HepG2 (cell line): ENCODE measurements around the gene TRDN. TPM values are rescaled to one million over a fixed set of nuclear protein-coding genes. Genes with fewer than 3 reads are reported as not detected.

Experiments
- ATAC-seq: fragments of 200-7000 bp; cut with Tn5 transposase; 3 replicates; pipeline ENCODE4 v1.9.1; 2020; ENCODE audit warnings: mild to moderate bottlenecking, moderate library complexity
- BruUV-seq: library from RNA; stranded (reverse); fragments of 400-500 nt; replicated peaks from 2 replicates; lab custom pipeline; 2021; lab: Mats Ljungman, UMichigan
- CTCF ChIA-PET: fragments of 300-600 bp; formaldehyde crosslinking; extraction: SDS; loops from one replicate; lab custom pipeline; 2021; ENCODE audit warnings: low total read pairs, inconsistent platforms, low intra/inter-chr PET ratio; lab: Yijun Ruan, JAX
- POLR2A ChIA-PET: fragments of 350-600 bp; sonication (Branson Sonifier 250); formaldehyde crosslinking; loops from one replicate; lab custom pipeline; 2020; ENCODE audit warnings: antibody characterized with exemption, inconsistent platforms; lab: Yijun Ruan, JAX
- DNase-seq: peaks from one replicate; pipeline ENCODE4 v3.0.0-alpha.2; 2015; ENCODE audit warnings: low spot score
- FAIRE-seq: peaks from 3 replicates; lab custom pipeline; 2011; peaks lifted over from hg19 to GRCh38; lab: Jason Lieb, UNC
- H2AFZ ChIP-seq: one replicate; pipeline ENCODE4 v1.6.1; 2011; ENCODE audit warnings: low read length, inconsistent platforms
- H3K27ac ChIP-seq: fragments of 300-600 bp; 3 replicates; pipeline ENCODE4 v1.8.0; 2011; ENCODE audit warnings: mixed run types, mild to moderate bottlenecking, mixed read lengths, low read length, inconsistent platforms; ENCODE audit not compliant: insufficient read depth; ENCODE audit errors: extremely low read length
- H3K27me3 ChIP-seq, 2 experiments: fragments of 200-600 bp in 1 of 2; 2 replicates in 1 of 2; 3 replicates in 1 of 2; pipeline versions ENCODE4 v1.6.0 to v1.8.0; 2011; ENCODE audit warnings: low read length in 2 of 2, mild to moderate bottlenecking in 2 of 2, moderate library complexity in 2 of 2, inconsistent platforms in 1 of 2; ENCODE audit not compliant: insufficient read depth in 2 of 2, control insufficient read depth in 1 of 2
- H3K36me3 ChIP-seq, 2 experiments: fragments of 200-600 bp in 1 of 2; replicated peaks in 1 of 2; 2 replicates in 1 of 2; 3 replicates in 1 of 2; pipeline versions ENCODE4 v1.5.1 to v1.8.0; 2011; ENCODE audit warnings: low read length in 2 of 2, inconsistent platforms in 1 of 2; ENCODE audit not compliant: insufficient read depth in 2 of 2, control insufficient read depth in 1 of 2
- H3K4me1 ChIP-seq: 2 replicates; pipeline ENCODE4 v1.5.1; 2012; ENCODE audit warnings: low read length, inconsistent platforms; ENCODE audit not compliant: insufficient read depth
- H3K4me2 ChIP-seq: 2 replicates; pipeline ENCODE4 v1.6.0; 2011; ENCODE audit warnings: low read depth, low read length, inconsistent platforms
- H3K4me3 ChIP-seq, 3 experiments: fragments of 200-600 bp in 1 of 3; sonication (generic), shearing (Covaris generic) in 1 of 3; replicated peaks in 1 of 3; 2 replicates each; pipeline ENCODE4 v1.5.1; 2011 to 2016; ENCODE audit warnings: low read length in 3 of 3, inconsistent platforms in 2 of 3, low read depth in 2 of 3, mild to moderate bottlenecking in 2 of 3, control low read depth in 1 of 3, mixed read lengths in 1 of 3; ENCODE audit not compliant: insufficient read depth in 1 of 3
- H3K79me2 ChIP-seq: one replicate; pipeline ENCODE4 v1.6.1; 2011; ENCODE audit warnings: low read length, inconsistent platforms; ENCODE audit not compliant: insufficient read depth
- H3K9ac ChIP-seq: 2 replicates; pipeline ENCODE4 v1.6.0; 2011; ENCODE audit warnings: mild to moderate bottlenecking, low read depth, low read length, inconsistent platforms; ENCODE audit not compliant: insufficient read depth
- H3K9me3 ChIP-seq: 2 replicates; pipeline ENCODE4 v1.5.1; 2012; ENCODE audit warnings: mild to moderate bottlenecking, low read length
- H4K20me1 ChIP-seq: 2 replicates; pipeline ENCODE4 v1.6.0; 2011; ENCODE audit warnings: inconsistent platforms, mild to moderate bottlenecking, low read length, moderate library complexity; ENCODE audit not compliant: insufficient read depth
- MEIS1 ChIP-seq: sonication (generic); formaldehyde crosslinking; IDR thresholded peaks from 2 replicates; pipeline ENCODE4 v1.9.0; 2021; ENCODE audit warnings: mild to moderate bottlenecking, missing genetic modification reagents, moderate library complexity, borderline replicate concordance
- MLXIP ChIP-seq: sonication (generic); formaldehyde crosslinking; IDR thresholded peaks from 2 replicates; pipeline ENCODE4 v1.9.0; 2021; ENCODE audit warnings: missing genetic modification reagents, borderline replicate concordance
- ZBTB26 ChIP-seq: IDR thresholded peaks from 2 replicates; pipeline ENCODE4 v1.6.1; 2016; ENCODE audit warnings: missing compliant biosample characterization, missing genetic modification reagents, borderline replicate concordance
- ZFP36 ChIP-seq: fragments of 150-350 bp; IDR thresholded peaks from 2 replicates; pipeline ENCODE4 v1.6.1; 2018; ENCODE audit warnings: borderline replicate concordance, low read length, low read depth; ENCODE audit not compliant: partially characterized antibody
- ZGPAT ChIP-seq: IDR thresholded peaks from 2 replicates; pipeline ENCODE4 v1.6.1; 2016; ENCODE audit warnings: mild to moderate bottlenecking
- ZNF33A ChIP-seq: sonication (generic); formaldehyde crosslinking; IDR thresholded peaks from 2 replicates; pipeline ENCODE4 v1.5.1; 2020; ENCODE audit warnings: missing genetic modification reagents, mild to moderate bottlenecking, moderate library complexity, borderline replicate concordance
- ZNF350 ChIP-seq: sonication (generic); formaldehyde crosslinking; IDR thresholded peaks from 2 replicates; pipeline ENCODE4 v1.4.0; 2020; ENCODE audit warnings: mild to moderate bottlenecking, low read depth, missing genetic modification reagents, borderline replicate concordance
- ZNF850 ChIP-seq: sonication (generic); formaldehyde crosslinking; conservative IDR thresholded peaks from 2 replicates; pipeline ENCODE4 v1.9.0; 2021; ENCODE audit warnings: mild to moderate bottlenecking, missing genetic modification reagents
- WGBS: methylation state at CpG from one replicate; pipeline ENCODE4 v1.1.6; 2017; ENCODE audit warnings: low lambda C conversion rate; 5-methylcytosine and 5-hydroxymethylcytosine counted together
- in situ Hi-C: cut with HindIII; loops from 2 replicates; pipeline ENCODE4 v1.10.0; 2017; ENCODE audit warnings: low pct_unique_long_range_greater_than_20kb; ENCODE audit not compliant: extremely low pct_ligation_motif_present
- intact Hi-C: fragments of 100-400 bp; cut with micrococcal nuclease; formaldehyde crosslinking; loops from one replicate; pipeline ENCODE4 v1.10.0; 2022; ENCODE audit not compliant: unreplicated experiment
- polyA plus RNA-seq, 8 experiments: library from polyadenylated mRNA; depleted of rRNA in 3 of 8; stranded (reverse) in 7 of 8; unstranded in 1 of 8; fragments of >200 nt; fragmentation: Illumina TruSeq in 4 of 8; extraction: Trizol in 4 of 8; gene quantifications; 2 replicates each; pipeline versions ENCODE4 v1.2.1 to v1.2.3, GENCODE V29; 2011 to 2016; ENCODE audit warnings: low read depth in 4 of 8, missing spikeins in 1 of 8, mixed read lengths in 1 of 8; ENCODE audit not compliant: insufficient read depth in 1 of 8
- total RNA-seq, 5 experiments: library from RNA; depleted of rRNA; stranded (reverse); fragments of >200 nt; fragmentation: Illumina TruSeq; extraction: Trizol; gene quantifications; 2 replicates each; pipeline ENCODE4 v1.2.3, GENCODE V29; 2016; ENCODE audit warnings: low read depth in 1 of 5

The TRDN gene
- total and polyA plus RNA-seq, 2 of the 13 experiments (the other 11 are each of a cell fraction or from before 2014, with no cell fraction given): not detected

GRCh38 chr6:123616942-123617341 lies 19.8 kb downstream of the TRDN start:
- FAIRE-seq (no peak), ATAC-seq (no peak), DNase-seq (no peak)
- H3K9ac ChIP-seq: no peak overlapping the region
- no peaks in the 10 kb centered on the region for H3K79me2 ChIP-seq
- no peak overlapping the region for H2AFZ ChIP-seq
- H3K27ac ChIP-seq: no peak overlapping the region
- BruUV-seq: no TSS peak
- WGBS: 4% methylated on average over 3 of the region's 3 CpGs
- no peaks in the 10 kb centered on the region for H4K20me1 ChIP-seq
- ChIA-PET CTCF (no interaction called here), POLR2A (no interaction called here)
- no peaks in the 10 kb centered on the region for H3K36me3 ChIP-seq
- in situ Hi-C loops: no loop called here
- H3K4me1 ChIP-seq: no peaks in the 10 kb centered on the region
- no peak overlapping the region for H3K4me3 ChIP-seq
- no peaks in the 10 kb centered on the region for H3K27me3 ChIP-seq
- intact Hi-C loops: loop anchor here (5.0 kb wide), 1 partner anchor 1065 kb away; no protein-coding TSS in a partner anchor
- TF ChIP-seq ZFP36 (no peak), ZBTB26 (CRISPR knock-in tag) (no peak), ZNF33A (CRISPR knock-in tag) (no peak), MLXIP (no peak), ZNF350 (CRISPR knock-in tag) (no peak), ZGPAT (no peak), MEIS1 (CRISPR knock-in tag) (no peak), ZNF850 (CRISPR knock-in tag) (no peak)
- H3K9me3 ChIP-seq: no peaks in the 10 kb centered on the region
- H3K4me2 ChIP-seq: no peak overlapping the region
